Keratinocyte (primary cell): ENCODE results near the gene NOP14. TPM values are rescaled to one million over a fixed set of nuclear protein-coding genes. Genes with fewer than 3 reads are reported as not detected.
A peak's percentile ranks its signal among the peaks of the same experiment; 100 is the strongest.

Source experiments
- DNase-seq: peaks from one replicate; pipeline ENCODE4 v3.0.0-alpha.2; 2011; ENCODE audit warnings: low read depth, missing footprints, low spot score
- FAIRE-seq: peaks from 2 replicates; lab custom pipeline; 2011; peaks lifted over from hg19 to GRCh38; lab: Jason Lieb, UNC
- H2AFZ ChIP-seq: 2 replicates; pipeline ENCODE4 v1.6.0; 2012; ENCODE audit warnings: low read length, control low read depth, inconsistent platforms; ENCODE audit not compliant: control insufficient read depth
- H3K27ac ChIP-seq: 2 replicates; pipeline ENCODE4 v1.5.1; 2011; ENCODE audit warnings: low read length; ENCODE audit not compliant: control insufficient read depth, insufficient read depth
- H3K27me3 ChIP-seq: 3 replicates; pipeline ENCODE4 v1.6.0; 2011; ENCODE audit warnings: low read length; ENCODE audit not compliant: control insufficient read depth, insufficient read depth; ENCODE audit errors: extremely low read depth
- H3K36me3 ChIP-seq, 2 experiments: 2 replicates in 1 of 2; 3 replicates in 1 of 2; pipeline ENCODE4 v1.5.1; 2011; ENCODE audit warnings: low read length in 2 of 2, mild to moderate bottlenecking in 1 of 2; ENCODE audit not compliant: control insufficient read depth in 2 of 2, insufficient read depth in 2 of 2; ENCODE audit errors: extremely low read depth in 1 of 2
- H3K4me1 ChIP-seq: 3 replicates; pipeline ENCODE4 v1.5.1; 2011; ENCODE audit warnings: low read length; ENCODE audit not compliant: control insufficient read depth, insufficient read depth; ENCODE audit errors: extremely low read depth
- H3K4me2 ChIP-seq: 3 replicates; pipeline ENCODE4 v1.6.0; 2011; ENCODE audit warnings: low read depth, low read length; ENCODE audit not compliant: control insufficient read depth, insufficient read depth; ENCODE audit errors: extremely low read depth
- H3K4me3 ChIP-seq, 3 experiments: fragments of 200-600 bp in 1 of 3; sonication (generic) in 1 of 3; 2 replicates in 2 of 3; 3 replicates in 1 of 3; pipeline ENCODE4 v1.5.1; 2011 to 2016; ENCODE audit warnings: low read length in 3 of 3, mild to moderate bottlenecking in 3 of 3, control low read depth in 2 of 3, inconsistent platforms in 1 of 3, low read depth in 1 of 3, mixed read lengths in 1 of 3, mixed run types in 1 of 3, moderate library complexity in 1 of 3; ENCODE audit not compliant: control insufficient read depth in 2 of 3, insufficient read depth in 2 of 3; ENCODE audit errors: extremely low read depth in 1 of 3
- H3K79me2 ChIP-seq: 2 replicates; pipeline ENCODE4 v1.6.0; 2012; ENCODE audit warnings: low read length; ENCODE audit not compliant: control insufficient read depth, insufficient read depth
- H3K9ac ChIP-seq: 3 replicates; pipeline ENCODE4 v1.6.0; 2011; ENCODE audit warnings: low read length; ENCODE audit not compliant: control insufficient read depth, insufficient read depth; ENCODE audit errors: extremely low read depth
- H3K9me1 ChIP-seq: 3 replicates; pipeline ENCODE4 v1.6.0; 2011; ENCODE audit warnings: low read length; ENCODE audit not compliant: control insufficient read depth, insufficient read depth; ENCODE audit errors: extremely low read depth
- H3K9me3 ChIP-seq: 2 replicates; pipeline ENCODE4 v1.5.1; 2012; ENCODE audit warnings: low read depth, low read length; ENCODE audit not compliant: control insufficient read depth
- H4K20me1 ChIP-seq: 3 replicates; pipeline ENCODE4 v1.6.0; 2011; ENCODE audit warnings: low read length; ENCODE audit not compliant: control insufficient read depth, insufficient read depth; ENCODE audit errors: extremely low read depth
- CTCF ChIP-seq, 3 experiments: IDR thresholded peaks in 1 of 3; conservative IDR thresholded peaks in 1 of 3; optimal IDR thresholded peaks in 1 of 3; 2 replicates in 2 of 3; 3 replicates in 1 of 3; pipeline versions ENCODE3 to v1.5.1; 2011; ENCODE audit warnings: low read length in 3 of 3, mild to moderate bottlenecking in 3 of 3, moderate library complexity in 2 of 3, control low read depth in 1 of 3, inconsistent platforms in 1 of 3; ENCODE audit not compliant: insufficient read depth in 2 of 3; ENCODE audit errors: extremely low read depth in 1 of 3
- EZH2 ChIP-seq: IDR thresholded peaks from one replicate; pipeline ENCODE4 v1.6.1; 2012; ENCODE audit warnings: inconsistent platforms, mild to moderate bottlenecking, low read length, moderate library complexity
- dilution Hi-C: fragments of 300-500 bp; cut with MboI; formaldehyde crosslinking; loops from one replicate; pipeline ENCODE4 v1.7.0; 2020; ENCODE audit warnings: low sequenced_read_pairs; ENCODE audit not compliant: extremely low pct_ligation_motif_present
- polyA plus RNA-seq, 5 experiments: library from polyadenylated mRNA; depleted of rRNA in 3 of 5; stranded (reverse) in 3 of 5; stranded (forward) in 1 of 5; unstranded in 1 of 5; fragments of >200 nt; gene quantifications; 1 replicate in 1 of 5; 2 replicates in 3 of 5; 3 replicates in 1 of 5; pipeline versions ENCODE4 v1.2.1 to v1.2.3, GENCODE V29; 2011 to 2012; ENCODE audit warnings: missing spikeins in 2 of 5, low read depth in 1 of 5, low replicate concordance in 1 of 5

Gene NOP14
- polyA plus RNA-seq, 1 donor (not counting 4 experiments of a cell fraction or from before 2014, with no cell fraction given): 21.8 TPM

GRCh38 chr4:2911868-2912267 lies 51.3 kb downstream of the NOP14 start:
- Histone ChIP-seq H4K20me1 (no peaks in the 10 kb centered on the region), H3K9me3 (no peaks in the 10 kb centered on the region), H3K9me1 (no peaks in the 10 kb centered on the region), H3K9ac (no peak overlapping the region), H3K4me1 (no peaks in the 10 kb centered on the region), H3K4me3 (no peak overlapping the region), H3K36me3 (peaks cover 34 to 48% of the 10 kb centered on the region in 2 experiments), H3K27ac (no peak overlapping the region), H2AFZ (no peak overlapping the region), H3K27me3 (no peaks in the 10 kb centered on the region), H3K4me2 (no peak overlapping the region), H3K79me2 (peaks cover 2% of the 10 kb centered on the region)
- DNase-seq: no peak
- dilution Hi-C loops: no loop called here
- TF ChIP-seq EZH2 (no peak), CTCF (optimal IDR thresholded peaks at IDR 0.05 in 1 of 3, IDR thresholded peaks at IDR 0.05 in 1 of 3, conservative IDR thresholded peaks at IDR 0.05 in 1 of 3; ENCODE audit: extremely low read depth in 1 of 3, insufficient read depth in 2 of 3, low read length in 3 of 3) (no peak)
- no peak for FAIRE-seq

- no peak overlapping the region for H3K4me3 ChIP-seq
- H4K20me1 ChIP-seq: no peaks in the 10 kb centered on the region
- DNase-seq: no peak
- peaks cover 40 to 50% of the 10 kb centered on the region in 2 experiments for H3K36me3 ChIP-seq
- TF ChIP-seq CTCF (optimal IDR thresholded peaks at IDR 0.05 in 1 of 3, IDR thresholded peaks at IDR 0.05 in 1 of 3, conservative IDR thresholded peaks at IDR 0.05 in 1 of 3; ENCODE audit: extremely low read depth in 1 of 3, insufficient read depth in 2 of 3, low read length in 3 of 3): peak in 1 of 3 experiments; percentile 7
- TF ChIP-seq EZH2: no peak
- no peak overlapping the region for H3K9ac ChIP-seq
- H3K4me1 ChIP-seq: no peaks in the 10 kb centered on the region
- dilution Hi-C loops: no loop called here
- H3K4me2 ChIP-seq: no peak overlapping the region
- H3K9me3 ChIP-seq: no peaks in the 10 kb centered on the region
- no peaks in the 10 kb centered on the region for H3K9me1 ChIP-seq
- no peak overlapping the region for H2AFZ ChIP-seq
- H3K27ac ChIP-seq: no peak overlapping the region
- no peaks in the 10 kb centered on the region for H3K27me3 ChIP-seq
- no peaks in the 10 kb centered on the region for H3K79me2 ChIP-seq
- no peak for FAIRE-seq
Measured at GRCh38 chr4:2910409-2910808, 52.8 kb downstream of the NOP14 start.
